SK-N-SH (cell line): ENCODE data around the gene FRAT2.

Experiments
- CHD2 ChIP-seq: fragments of 150-350 bp; IDR thresholded peaks from 2 replicates; pipeline ENCODE4 v1.6.1; 2018; ENCODE audit warnings: low read length; ENCODE audit not compliant: partially characterized antibody
- CTCF ChIP-seq: fragments of 200-600 bp; sonication (generic); IDR thresholded peaks from 2 replicates; pipeline ENCODE4 v1.6.1; 2017; ENCODE audit warnings: antibody characterized with exemption, mild to moderate bottlenecking, moderate library complexity
- ELF1 ChIP-seq: IDR thresholded peaks from 2 replicates; pipeline ENCODE4 v1.4.0; 2012
- GABPA ChIP-seq: IDR thresholded peaks from 2 replicates; pipeline ENCODE4 v1.4.0; 2012; ENCODE audit warnings: low read depth, mild to moderate bottlenecking
- RCOR1 ChIP-seq: fragments of 150-350 bp; IDR thresholded peaks from 2 replicates; pipeline ENCODE4 v1.6.1; 2017; ENCODE audit warnings: antibody characterized with exemption, low read length
- RFX5 ChIP-seq: IDR thresholded peaks from 2 replicates; pipeline ENCODE4 v1.6.1; 2012; ENCODE audit warnings: mild to moderate bottlenecking, improper control_type of control experiment, low read length
- SIN3A ChIP-seq: IDR thresholded peaks from 2 replicates; pipeline ENCODE4 v1.6.1; 2012; ENCODE audit warnings: low read depth, mild to moderate bottlenecking, low read length, moderate library complexity, borderline replicate concordance

- TF ChIP-seq CTCF = no peak
- no peak for TF ChIP-seq RCOR1
- TF ChIP-seq CHD2 = no peak
- TF ChIP-seq GABPA = no peak
- TF ChIP-seq SIN3A = no peak
- TF ChIP-seq ELF1 = no peak
- no peak for TF ChIP-seq RFX5
Measured at GRCh38 chr10:97371696-97372095, 37.2 kb upstream of the FRAT2 start.
